ENCODE results near the gene SEMA3A.

DNA sequence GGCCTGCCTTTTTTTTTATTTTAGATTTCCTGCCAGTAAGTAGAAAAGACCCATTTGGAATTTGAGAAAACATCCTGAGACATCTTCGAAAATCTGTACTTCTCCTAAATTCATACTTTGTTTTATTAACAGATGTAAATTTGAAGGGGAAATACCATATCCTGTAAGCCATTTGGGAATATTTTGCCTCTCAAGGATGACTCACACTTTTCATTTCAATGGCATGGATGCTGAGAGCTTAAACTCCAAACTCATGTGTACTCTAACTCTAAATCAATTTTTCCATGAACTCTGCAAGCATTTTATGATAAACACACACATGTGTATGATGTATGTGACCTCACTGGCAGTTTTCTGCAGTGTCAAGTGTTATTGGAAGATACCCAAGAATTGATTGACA, 89.0 kb downstream of the SEMA3A start:
- TF ChIP-seq, protein P1, sequence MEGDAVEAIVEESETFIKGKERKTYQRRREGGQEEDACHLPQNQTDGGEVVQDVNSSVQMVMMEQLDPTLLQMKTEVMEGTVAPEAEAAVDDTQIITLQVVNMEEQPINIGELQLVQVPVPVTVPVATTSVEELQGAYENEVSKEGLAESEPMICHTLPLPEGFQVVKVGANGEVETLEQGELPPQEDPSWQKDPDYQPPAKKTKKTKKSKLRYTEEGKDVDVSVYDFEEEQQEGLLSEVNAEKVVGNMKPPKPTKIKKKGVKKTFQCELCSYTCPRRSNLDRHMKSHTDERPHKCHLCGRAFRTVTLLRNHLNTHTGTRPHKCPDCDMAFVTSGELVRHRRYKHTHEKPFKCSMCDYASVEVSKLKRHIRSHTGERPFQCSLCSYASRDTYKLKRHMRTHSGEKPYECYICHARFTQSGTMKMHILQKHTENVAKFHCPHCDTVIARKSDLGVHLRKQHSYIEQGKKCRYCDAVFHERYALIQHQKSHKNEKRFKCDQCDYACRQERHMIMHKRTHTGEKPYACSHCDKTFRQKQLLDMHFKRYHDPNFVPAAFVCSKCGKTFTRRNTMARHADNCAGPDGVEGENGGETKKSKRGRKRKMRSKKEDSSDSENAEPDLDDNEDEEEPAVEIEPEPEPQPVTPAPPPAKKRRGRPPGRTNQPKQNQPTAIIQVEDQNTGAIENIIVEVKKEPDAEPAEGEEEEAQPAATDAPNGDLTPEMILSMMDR (IDR thresholded peaks at IDR 0.05), result no peak
- no peak for TF ChIP-seq ZFX (IDR thresholded peaks at IDR 0.05; ENCODE audit: borderline replicate concordance)

All from 22Rv1 (cell line).